CD1c-positive myeloid dendritic cell (primary cell): ENCODE measurements around the gene C2orf80.
A peak's percentile ranks its signal among the peaks of the same experiment; 100 is the strongest.
"Not testable (repeated sequence)": the region's sequence is repeated elsewhere in the genome, so short reads cannot be mapped to it uniquely, and the experiment has no call there.

ENCODE experiments used
- DNase-seq: peaks from one replicate; pipeline ENCODE4 v3.0.0-alpha.2; 2016; ENCODE audit errors: extremely low spot score

C2orf80 gene

DNA sequence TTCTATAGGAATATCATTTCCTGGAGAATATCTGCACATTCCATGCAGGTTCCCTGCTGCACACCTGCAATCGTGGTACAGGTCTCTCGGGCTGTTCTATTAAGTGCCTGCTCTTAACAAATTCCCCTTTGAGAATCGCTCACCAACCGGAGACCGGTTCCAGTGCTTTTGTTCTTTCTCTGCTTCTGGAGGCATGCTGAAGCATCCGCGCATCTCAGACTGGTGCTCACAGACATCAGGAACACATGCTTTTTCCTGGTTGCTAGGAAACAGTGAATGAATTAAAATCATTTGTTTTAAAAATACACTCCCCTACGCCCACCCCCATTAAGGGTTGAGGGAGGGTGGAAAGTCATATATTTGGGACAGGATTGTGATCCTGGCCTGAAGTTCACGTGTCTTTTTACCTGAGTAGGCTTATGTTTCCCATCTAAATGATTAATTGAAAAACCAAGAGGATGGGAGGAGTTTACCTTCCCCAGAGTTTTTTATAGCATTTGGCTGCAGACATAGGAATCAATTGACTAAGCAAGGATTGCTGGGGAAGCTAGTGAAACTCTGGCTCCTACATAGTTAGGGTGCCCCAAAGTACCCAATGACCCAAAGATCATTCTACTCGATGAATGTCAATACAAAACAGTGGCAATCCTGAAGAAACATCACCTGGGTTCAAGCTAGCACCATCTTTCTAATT, at the start of gene C2orf80:
C2orf80 (minus strand) TSS at position 221 of the 694 bp plus-strand sequence. CDS start 3,044 bp downstream, outside the sequence.
- no peak for DNase-seq

DNA sequence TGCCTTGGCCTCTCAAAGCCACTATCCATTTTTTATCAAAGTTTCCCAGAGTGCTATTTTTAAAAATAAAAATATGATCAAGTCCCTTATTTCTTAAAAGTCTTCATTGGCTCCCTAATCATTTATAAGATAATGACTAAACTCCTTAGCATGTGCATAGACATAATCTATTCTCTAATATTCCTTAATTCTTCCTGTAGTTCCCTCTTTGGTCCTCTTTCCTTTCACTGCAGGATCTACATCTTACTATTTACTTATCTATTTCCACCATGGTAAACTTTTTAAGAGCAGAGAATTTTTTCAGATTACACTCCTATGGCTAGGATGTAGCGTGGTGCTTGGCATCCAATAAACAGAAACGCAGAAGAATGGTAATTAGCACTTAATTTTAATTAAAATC, 46.0 kb upstream of the C2orf80 start:
- DNase-seq: no peak

DNA sequence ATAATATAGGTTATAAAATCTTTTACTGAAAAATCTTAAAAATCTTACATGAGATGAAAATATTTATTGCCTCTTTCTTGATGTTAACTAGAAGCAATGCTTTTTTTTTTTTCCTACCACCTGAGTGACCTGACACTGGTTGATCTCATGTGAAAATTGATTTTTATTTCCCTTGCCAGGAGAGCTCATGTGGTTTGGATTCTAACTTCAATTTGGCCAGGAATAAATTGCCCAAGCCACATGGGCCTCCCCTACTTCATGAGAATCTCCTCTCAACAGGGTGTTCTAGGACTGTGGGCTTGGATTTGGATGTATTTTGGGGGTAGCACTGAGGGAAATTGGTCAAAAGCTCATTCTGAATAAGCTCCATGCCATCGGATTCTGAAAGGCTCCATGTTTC, 45.0 kb upstream of the C2orf80 start:
- no peak for DNase-seq

DNA sequence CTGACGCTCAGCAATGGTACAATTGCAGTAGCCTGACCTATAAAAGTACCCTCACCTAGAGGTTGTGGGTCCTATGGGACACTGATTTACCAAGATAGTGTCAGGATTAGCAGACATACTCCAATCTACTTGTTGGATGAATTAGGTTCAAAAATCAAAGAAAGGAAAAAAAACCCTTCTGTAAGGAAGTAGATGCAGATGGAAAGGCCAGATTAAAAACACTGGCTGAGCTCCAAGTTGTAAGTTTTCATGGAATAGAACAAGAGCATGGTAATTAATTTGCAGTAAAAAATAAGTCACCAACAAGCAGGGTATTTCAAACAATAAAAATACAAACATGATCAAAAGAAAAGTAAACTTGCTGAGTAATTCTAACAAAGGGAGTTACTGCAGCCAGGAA, 38.6 kb upstream of the C2orf80 start:
- no peak for DNase-seq

DNA sequence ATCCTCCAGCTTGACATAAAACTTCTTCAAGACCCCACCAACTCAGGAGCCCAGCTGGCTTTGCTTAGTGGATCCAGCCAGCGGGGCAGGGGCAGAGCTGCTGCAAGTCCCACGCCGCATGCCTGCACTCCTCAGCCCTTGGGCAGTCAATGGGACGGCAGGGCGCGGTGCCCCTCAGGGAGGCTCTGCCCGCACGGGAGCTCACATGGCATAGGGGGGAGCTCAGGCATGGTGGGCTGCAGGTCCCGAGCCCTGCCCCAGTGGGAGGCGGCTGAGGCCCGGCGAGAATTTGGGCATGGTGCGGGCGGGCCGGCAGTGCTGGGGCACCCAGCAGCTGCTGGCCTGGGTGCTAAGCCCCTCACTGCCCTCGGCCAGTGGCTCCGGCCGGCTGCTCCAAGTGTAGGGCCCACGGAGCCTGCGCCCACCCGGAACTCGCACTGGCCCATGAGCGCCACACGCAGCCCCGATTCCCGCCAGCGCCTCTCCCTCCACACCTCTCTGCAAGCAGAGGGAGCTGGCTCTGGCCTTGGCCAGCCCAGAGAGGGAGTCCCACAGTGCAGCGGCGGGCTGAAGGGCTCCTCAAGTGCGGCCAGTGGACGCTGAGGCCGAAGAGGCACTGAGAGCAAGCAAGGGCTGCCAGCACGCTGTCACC, 37.9 kb upstream of the C2orf80 start:
- DNase-seq: no peak

DNA sequence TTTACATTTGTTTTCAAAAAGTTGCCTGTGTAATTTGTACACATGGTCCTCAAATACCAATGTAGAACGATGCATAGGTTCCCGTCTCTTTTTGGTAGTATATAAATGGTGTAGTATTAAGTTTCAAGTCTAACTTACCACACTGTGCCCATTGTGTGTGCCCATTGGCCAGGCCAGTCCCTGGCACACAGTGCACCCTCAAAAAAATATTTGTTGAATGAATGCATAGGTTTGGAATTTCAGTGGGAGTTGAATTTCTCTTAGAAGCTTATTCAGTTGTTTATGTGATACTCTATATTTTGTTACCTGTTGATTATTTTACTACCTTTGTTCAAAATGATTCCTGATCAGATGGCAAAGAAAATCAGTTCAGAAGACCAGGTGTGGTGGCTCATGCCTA, 35.0 kb upstream of the C2orf80 start:
- DNase-seq: no peak

DNA sequence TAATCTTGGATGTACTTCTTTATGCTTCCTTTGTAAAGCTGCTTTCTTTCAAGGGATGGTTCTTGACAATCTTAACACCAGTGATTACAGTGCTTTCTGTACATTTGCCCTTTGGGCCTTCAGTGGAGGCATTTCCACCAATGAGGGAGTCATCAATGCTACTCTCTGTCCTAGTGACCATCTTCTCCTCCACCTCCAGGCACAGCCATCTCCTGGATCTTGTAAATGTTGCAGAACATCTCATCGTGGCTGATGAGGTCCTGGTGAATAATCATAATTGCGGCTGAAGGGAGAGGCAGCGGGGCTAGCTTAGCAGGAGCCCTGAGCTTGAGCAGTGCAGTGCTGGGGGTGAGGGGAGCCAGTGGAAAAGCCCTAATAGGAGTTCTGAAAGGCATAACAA, 32.5 kb upstream of the C2orf80 start:
- no peak for DNase-seq

DNA sequence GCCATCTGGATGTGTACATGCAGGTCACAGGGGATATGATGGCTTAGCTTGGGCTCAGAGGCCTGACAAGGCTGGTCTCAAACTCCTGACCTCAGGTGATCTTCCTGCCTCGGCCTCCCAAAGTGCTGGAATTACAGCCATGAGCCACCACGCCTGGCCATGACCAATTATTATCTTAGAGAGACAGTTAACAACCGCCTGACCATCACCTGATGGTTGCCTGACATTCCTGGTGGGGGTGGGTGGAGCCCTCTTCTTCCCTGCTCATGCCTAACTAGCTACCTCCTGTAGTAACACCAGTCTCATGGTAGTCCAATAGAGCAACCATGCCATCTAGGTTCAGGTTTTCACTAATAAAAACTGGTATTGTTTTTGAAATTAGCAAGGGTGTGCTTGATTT, 32.0 kb upstream of the C2orf80 start:
- DNase-seq: not testable (repeated sequence)

DNA sequence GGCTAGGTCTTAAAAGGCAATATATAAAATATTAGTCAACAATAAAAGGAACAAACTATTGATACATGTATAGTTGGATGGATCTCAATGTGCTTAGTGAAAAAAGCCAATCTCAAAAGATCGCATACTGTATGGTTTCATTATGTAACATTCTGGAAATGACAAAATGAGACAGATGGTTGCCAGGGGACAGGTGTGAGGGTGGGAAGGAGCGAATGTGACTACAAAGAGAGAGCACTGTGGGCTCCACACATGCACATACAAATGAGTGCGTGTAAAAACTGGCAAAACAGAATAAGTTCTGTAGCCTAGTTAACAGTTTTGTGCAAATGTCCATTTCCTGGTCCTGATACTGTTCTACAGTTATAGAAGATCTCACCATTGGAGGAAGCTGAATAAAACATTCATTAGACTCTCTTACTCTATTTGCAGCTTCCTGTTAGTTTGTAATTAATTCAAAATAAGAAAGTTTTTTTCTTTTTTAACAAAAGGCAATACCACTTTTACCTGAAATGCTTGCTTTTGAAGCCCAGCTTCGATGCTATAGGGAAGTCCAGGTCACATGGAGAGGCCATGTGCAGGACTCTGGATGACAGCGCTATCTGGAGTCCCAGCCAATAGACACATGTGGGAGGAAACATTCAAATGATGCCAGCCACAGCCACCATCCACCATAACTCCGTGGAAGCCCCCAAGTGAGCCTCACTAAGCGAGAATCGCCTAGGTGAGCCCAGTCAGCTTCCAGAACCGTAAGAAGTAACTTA, 21.0 kb upstream of the C2orf80 start:
- no peak for DNase-seq

DNA sequence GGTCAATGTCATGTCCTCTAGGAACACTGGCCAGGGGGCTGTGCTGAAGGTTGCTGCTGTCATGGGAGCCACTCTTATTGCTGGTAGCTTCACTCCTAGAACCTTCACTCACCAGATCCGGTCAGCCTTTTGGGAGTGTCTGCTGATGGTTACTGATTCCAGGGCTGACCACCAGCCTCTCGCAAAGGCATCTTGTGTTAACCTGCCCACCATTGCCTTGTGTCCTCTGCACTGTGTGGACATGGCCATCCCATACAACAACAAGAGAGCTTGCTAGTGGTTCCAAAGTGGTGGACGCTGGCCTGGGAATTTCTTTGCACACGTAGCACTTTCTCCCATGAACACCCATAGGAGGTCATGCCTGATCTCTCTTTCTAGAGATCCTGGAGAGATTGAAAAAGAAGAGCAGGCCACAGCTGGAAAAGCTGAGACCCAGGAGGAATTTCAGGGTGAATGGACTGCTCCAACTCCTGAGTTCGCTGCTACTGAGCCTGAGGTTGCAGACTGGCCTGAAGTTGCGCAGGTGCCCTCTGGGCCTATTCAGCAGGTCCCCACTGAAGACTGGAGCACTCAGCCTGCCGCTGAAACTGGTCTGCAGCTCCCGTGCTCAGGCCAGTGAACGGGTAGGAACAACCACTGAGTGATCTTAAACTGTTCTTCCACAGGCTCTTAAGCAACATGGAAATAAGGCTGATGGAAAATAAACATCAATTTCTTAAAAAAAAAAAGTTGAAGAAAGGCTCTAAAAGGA, 18.7 kb upstream of the C2orf80 start:
- DNase-seq: no peak

DNA sequence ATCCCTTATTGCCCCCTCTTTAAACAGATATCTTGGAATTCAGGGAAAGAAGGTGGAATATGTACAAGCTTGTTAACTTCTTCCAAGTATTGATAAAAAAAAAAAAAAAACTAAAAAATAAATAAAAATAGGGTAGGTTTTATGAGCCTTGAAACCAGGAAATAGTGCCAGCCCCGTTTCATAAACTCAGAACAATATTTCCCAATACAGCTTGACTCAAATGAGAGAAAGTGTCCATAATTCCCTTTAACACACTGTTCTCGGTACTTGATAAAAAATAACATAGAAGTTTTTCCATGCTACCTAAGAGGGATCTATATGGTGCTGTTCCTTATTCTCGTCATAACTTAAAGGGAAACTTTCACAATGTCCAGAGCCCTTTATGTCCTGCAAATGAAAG, 17.9 kb upstream of the C2orf80 start:
- DNase-seq: no peak

DNA sequence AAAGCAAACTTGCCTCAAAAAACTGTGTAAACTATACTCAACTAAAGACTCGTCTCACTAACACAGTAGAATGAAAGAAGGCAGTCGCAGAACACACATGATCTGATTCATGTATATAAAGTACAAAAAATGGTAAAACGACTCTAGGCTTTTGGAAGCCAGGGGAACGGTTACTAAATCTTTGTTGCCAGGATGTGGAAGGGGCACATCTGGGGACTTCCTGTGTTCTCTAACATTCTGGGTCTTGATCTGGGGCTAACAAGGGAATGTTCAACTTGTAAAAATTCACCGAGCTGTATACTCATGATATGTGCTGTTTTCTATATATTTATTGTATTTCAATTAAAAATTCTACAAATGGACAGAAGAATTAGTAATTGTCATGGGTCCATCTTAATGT, 14.3 kb upstream of the C2orf80 start:
- DNase-seq: no peak

DNA sequence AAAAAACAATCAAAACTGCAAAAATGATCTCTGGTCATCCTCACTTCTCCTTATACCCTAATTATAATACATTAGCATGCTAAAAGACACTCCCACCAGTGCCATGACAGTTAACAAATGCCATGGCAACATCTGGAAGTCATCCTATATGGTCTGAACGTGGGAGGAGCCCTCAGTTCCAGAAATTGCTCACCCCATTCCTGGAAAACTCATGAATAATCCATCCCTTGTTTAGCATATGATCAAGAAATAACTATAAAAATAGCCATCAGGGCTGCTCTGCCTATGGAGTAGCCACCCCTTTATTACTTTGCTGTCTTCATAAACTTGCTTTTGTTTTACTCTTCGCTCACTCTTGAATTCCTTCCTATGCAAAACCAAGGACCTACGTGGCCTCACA, 5.7 kb upstream of the C2orf80 start:
- DNase-seq: peak; percentile 8

DNA sequence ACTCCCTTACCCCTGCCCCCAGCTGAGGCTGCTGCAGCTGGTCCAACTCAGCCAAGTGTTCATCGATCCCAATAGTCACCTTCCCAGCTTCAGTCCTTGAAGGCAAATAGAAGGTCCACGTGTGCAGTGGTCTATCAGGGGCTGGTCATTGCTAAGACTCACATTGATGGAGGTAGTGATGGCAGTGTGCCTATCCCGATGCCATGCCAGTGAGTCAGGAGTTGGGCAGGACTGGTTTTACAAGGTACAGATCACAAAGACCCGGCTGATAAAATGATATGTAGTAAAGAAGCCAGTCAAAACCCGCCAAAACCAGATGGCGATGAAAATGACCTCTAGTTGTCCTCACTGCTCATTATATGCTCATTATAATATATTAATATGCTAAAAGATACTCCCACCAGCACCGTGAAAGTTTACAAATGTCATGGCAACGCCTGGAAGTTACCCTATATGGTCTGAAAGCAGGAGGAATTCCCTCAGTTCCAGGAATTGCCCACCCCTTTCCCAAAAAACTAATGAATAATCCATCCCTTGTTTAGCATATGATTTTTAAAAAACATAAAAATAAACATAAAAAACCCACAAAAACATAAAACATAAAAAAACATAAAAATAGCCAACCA, 2.9 kb upstream of the C2orf80 start:
- DNase-seq: no peak

DNA sequence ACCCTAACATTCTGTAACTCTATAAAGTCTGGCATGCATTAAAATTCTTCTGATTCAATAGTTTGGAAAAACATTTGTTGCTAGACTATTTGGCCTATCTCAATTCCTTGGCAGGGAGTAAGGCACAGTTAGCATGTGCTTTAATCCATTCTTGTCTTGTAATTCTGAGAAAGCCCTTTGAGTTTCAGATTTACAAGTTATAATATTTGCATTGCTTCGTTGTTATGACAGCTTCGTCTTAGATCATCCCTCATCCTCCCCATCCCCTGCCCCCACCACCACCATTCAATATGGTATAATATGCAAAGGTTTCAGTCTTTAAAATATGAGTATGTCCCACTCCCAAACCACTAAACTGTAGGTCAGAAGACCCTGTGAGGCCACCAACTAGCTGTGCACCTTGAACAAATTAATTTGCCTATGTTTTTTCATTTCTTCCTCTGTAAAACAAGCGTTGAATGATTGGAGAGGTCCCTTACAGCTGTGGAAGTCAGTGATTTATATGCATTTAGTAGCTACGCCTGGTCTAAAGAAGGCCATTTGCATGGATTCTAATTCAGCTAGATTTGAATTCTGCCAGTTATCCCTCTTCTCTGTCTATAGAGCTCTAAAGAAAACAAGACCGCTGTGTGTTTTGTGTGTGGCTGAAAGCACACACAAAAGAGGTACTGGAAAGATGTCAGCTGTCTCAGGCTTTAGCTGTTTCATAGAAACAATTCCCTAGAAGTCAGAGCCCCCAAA, 591 bp downstream of the C2orf80 start:
- no peak for DNase-seq

DNA sequence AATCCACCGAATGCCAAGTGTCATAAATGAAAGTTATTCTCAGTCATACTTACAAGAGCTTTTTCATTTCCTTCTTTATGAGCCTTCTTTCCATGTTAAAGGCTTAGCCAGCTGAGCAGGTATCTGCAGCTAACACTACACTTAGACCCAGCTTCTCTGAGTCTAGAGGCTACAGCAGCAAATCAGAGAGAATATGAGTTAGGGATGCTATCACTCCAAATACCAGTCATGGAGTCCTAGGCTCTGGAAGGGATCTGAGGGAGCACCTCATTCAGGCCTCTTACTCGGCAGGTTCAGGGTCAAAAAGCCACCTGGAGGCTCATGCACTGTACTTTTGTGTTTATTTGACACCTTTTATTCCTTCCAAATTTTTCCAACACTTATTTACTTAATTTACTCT, 2.9 kb downstream of the C2orf80 start:
- DNase-seq: no peak

DNA sequence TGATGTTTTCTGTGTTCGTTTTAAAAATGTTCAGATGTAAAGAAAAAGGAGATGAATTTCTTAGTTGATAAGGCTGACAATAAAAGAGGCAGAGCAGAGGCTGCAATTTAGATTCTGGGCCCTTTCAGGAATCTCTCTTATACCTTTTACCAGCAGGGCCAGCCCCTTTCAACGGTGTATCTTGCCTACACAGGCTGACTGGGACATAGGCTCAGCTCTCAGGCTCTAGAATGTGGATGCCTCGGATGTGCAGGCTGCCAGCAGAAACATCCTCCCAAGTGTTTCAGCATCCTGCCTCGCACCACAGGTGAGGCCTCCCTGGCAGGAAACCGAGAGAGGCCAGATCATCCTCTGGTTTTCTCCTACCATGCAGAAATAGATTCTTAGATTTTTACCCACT, 3.4 kb downstream of the C2orf80 start:
- DNase-seq: no peak

DNA sequence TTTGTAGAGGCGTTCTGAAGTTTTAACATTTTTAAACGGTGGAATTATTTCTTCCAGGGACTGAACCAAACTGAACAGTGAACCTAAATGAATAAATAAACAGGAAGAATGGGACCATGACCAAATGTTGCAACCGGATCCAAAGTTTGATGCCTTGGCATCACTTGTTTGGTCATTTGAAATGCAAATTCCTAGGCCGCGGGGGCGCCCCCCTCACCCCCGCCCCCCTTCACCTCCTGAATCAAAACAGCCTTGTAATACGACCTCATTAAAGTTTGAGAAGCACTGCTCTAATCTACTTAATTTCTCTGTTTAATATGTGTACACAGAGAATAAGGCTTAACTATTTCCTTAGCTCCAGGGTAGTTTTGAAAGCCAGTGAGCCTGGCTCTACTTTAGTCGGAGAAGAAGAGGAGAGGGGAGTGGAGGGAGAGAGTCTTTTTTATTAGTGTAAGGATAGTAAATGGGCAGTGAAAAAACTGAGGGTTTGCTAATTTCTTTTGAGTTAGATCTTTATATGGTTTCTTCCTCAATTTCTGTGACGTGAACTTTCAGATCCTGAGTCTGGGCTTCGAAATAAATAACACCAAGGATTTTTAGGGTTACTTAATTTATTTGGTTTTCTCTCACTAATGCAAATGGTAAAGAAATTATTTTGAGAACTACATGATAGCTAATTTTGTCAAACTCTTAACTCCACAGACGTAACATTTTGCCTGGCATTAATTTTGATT, 5.7 kb downstream of the C2orf80 start:
- DNase-seq: peak; percentile 70

DNA sequence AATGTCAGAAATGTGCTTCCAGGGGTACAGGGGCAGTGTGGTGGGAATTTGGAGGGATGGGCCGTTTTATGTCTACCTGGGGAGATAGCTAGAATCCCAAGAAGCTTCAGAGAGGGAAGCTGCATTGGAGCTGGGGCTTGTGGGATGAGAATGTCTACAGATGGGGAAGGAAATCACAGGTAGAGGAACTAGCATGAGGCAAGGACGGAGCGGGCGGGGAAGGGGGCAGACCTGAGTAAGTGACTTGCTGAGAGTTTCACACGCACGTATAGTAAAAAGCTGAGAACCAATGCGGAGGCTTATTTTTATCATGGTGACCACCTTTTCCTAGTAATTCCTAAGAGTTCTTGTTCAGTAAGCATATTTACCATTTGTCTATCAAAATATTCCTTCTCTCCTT, 6.3 kb downstream of the C2orf80 start:
- peak; percentile 59 for DNase-seq

DNA sequence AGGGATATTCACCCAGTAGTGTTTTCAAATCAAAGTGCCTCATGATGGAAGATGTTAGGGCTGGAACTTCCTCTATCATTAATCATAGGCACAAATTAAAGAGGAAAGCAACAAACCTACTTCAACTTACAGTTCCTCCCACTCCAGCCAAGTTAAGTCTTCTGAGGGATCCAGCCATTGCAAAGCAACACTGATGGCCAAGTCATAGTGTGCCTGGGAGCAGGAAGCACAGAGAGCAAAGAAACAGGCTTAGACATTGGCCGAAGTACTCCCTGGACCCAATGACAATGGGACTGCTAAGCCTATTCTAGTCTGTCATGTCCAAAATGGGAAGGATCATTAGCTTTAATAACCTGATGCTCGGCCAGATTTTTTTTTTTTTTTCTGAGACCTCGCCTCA, 7.0 kb downstream of the C2orf80 start:
- DNase-seq: peak; percentile 74
